ACC112 (cell line): ENCODE data around the gene ZC3H10.

ENCODE experiments used
- H2AFZ ChIP-seq: fragments of 200-600 bp; sonication (generic); one replicate; pipeline ENCODE4 v1.6.0; 2017; ENCODE audit warnings: antibody characterized with exemption, low read length; ENCODE audit not compliant: unreplicated experiment
- H3K27ac ChIP-seq: fragments of 200-600 bp; sonication (generic); 2 replicates; pipeline ENCODE4 v1.5.1; 2014; ENCODE audit warnings: low read depth, mild to moderate bottlenecking, antibody characterized with exemption, low read length, moderate library complexity
- H3K27me3 ChIP-seq: fragments of 200-600 bp; sonication (generic); 2 replicates; pipeline ENCODE4 v1.6.1; 2014; ENCODE audit warnings: mild to moderate bottlenecking, antibody characterized with exemption, low read length, moderate library complexity, mixed read lengths; ENCODE audit not compliant: insufficient read depth
- H3K36me3 ChIP-seq: fragments of 200-600 bp; sonication (generic); 2 replicates; pipeline ENCODE4 v1.6.1; 2016; ENCODE audit warnings: mild to moderate bottlenecking, antibody characterized with exemption, low read length, moderate library complexity, mixed read lengths; ENCODE audit not compliant: insufficient read depth
- H3K4me1 ChIP-seq: fragments of 200-600 bp; sonication (generic); one replicate; pipeline ENCODE4 v1.6.1; 2016; ENCODE audit warnings: low read length, mixed read lengths; ENCODE audit not compliant: insufficient read depth, unreplicated experiment, control insufficient read depth
- H3K4me3 ChIP-seq: fragments of 200-600 bp; sonication (generic); 2 replicates; pipeline ENCODE4 v1.5.1; 2014; ENCODE audit warnings: mild to moderate bottlenecking, low read depth, low read length
- H3K79me2 ChIP-seq: fragments of 200-600 bp; sonication (generic); one replicate; pipeline ENCODE4 v1.6.0; 2016; ENCODE audit warnings: low read length; ENCODE audit not compliant: control insufficient read depth, unreplicated experiment, insufficient read depth

ZC3H10 gene

DNA sequence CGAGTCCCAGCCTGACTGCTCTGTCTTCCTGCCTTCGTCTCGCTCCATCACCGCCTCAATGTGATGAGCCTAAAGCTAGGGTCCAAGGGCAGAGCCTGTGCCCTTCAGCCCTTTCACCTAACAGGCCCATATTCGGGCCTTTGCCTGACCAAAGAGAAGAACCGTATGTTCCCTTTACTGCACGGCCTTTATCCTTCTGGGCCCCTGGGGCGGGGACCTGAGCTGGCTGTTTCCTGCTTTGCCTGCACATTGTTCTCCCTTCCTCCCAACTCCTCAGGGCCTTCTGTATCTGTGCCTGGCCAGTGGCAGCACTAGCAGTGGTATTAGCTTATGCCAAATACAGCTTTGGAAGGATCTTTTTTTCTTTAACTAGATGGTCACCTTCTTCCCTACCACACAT lies 25.8 kb downstream of the ZC3H10 start:
- no peaks in the 10 kb centered on the region for H3K27me3 ChIP-seq
- no peak overlapping the region for H3K4me3 ChIP-seq
- H3K27ac ChIP-seq: no peak overlapping the region
- H3K79me2 ChIP-seq: no peaks in the 10 kb centered on the region
- peaks cover 11% of the 10 kb centered on the region; the same call in 1 of the 2 replicates for H3K36me3 ChIP-seq
- peaks cover 6% of the 10 kb centered on the region for H3K4me1 ChIP-seq
- H2AFZ ChIP-seq: no peak overlapping the region

DNA sequence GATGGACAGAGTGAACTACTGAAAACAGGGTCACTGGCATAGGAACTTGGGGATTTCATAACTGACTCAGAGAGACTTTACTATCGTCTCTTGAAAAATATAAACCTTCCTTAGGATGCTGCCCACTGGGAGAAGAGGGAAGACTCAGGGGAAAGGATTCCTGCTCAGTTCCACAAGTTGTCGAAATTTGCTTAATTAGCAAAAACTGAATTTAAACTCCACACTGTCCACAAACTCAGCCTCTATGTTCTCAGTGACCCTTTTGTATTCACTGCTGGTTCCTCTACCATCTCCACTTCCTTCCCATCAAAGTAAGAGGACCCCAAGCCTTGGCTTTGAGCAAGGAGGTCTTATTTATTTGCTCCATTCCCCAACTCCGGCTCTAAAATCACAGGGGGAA lies 27.2 kb downstream of the ZC3H10 start:
- Histone ChIP-seq H3K36me3 (peaks cover 11% of the 10 kb centered on the region; the same call in 1 of the 2 replicates), H3K27ac (no peak overlapping the region), H2AFZ (no peak overlapping the region), H3K4me1 (peaks cover 8% of the 10 kb centered on the region), H3K79me2 (no peaks in the 10 kb centered on the region), H3K27me3 (no peaks in the 10 kb centered on the region), H3K4me3 (no peak overlapping the region)

DNA sequence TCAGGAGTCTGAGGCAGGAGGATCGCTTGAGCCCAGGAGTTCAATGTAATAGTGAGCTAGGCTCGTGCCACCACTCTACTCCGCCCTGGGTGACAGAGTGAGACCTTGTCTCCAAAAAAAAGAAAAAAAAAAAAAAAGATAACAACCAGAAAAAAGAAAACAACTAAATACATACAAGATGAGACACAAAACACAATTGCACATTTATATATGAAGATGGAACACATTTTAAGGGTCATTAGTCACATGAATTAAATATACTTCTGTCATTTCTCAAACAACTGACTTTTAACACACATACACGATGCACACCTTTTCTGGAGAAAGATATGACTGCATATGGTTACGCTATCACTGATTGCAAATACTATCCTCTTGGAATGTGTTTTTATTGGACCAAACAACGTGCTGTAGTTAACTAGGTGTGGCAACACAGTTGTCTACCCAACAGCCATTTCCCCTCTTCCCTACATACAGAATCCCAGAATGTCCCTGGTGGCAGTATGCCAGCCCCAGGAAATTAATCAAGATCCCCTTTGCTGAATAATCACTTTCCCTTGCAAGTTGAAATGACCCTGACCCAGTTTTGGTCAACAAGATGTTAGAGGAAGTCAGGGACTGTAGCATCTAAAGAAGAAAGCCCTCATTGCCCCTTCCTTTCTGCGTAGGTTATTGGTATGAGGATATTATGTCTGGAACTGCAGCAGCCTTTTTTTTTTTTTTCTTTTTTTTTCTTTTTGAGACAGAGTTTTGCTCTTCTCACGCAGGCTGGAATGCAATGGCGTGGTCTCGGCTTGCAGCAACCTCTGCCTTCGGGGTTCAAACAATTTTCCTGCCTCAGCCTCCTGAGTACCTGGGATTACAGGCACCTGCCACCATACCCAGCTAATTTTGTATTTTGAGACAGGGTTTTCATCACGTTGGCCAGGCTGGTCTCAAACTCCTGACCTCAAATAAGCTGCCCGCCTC lies 28.7 kb downstream of the ZC3H10 start:
- Histone ChIP-seq H3K27ac (no peak overlapping the region), H3K4me3 (no peak overlapping the region), H3K79me2 (peaks cover 3% of the 10 kb centered on the region), H3K4me1 (peaks cover 21% of the 10 kb centered on the region), H2AFZ (no peak overlapping the region), H3K36me3 (0 out of 2 replicates have a peak, but pooled peaks cover 6% of the 10 kb centered on the region), H3K27me3 (no peaks in the 10 kb centered on the region)

DNA sequence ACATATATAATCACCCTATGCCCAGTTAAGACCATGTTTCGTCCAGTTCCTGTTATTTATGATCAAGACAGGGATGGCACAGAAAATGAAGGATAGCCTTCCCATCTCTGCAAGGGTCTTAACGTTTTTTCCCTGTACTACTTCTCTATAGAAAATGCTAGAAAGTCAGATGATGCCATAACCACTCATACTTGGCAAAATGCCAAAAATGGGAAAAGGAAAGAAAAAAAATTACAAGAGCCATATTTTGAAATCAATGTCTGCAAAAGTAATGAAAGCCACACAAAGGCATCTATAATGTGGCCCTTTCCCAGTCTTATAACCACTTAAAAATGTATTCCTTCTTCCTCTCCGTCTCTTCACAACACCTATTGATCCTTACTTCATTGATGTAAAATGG lies 32.5 kb downstream of the ZC3H10 start:
- peaks cover 31% of the 10 kb centered on the region for H3K4me1 ChIP-seq
- H2AFZ ChIP-seq: no peak overlapping the region
- 0 out of 2 replicates have a peak overlapping the region, but pooled peaks have one; percentile 0 for H3K27ac ChIP-seq
- H3K27me3 ChIP-seq: no peaks in the 10 kb centered on the region
- H3K36me3 ChIP-seq: no peaks in the 10 kb centered on the region; the same call in 1 of the 2 replicates
- peaks cover 3% of the 10 kb centered on the region for H3K79me2 ChIP-seq
- no peak overlapping the region for H3K4me3 ChIP-seq

GRCh38 chr12:56151672-56152131 lies 33.6 kb downstream of the ZC3H10 start:
- no peaks in the 10 kb centered on the region for H3K27me3 ChIP-seq
- peaks cover 28% of the 10 kb centered on the region for H3K4me1 ChIP-seq
- H3K79me2 ChIP-seq: peaks cover 3% of the 10 kb centered on the region
- peak overlapping the region; percentile 93 for H2AFZ ChIP-seq
- peak overlapping the region; percentile 56 for H3K27ac ChIP-seq
- peak overlapping the region; percentile 83 for H3K4me3 ChIP-seq
- H3K36me3 ChIP-seq: no peaks in the 10 kb centered on the region; the same call in 1 of the 2 replicates

- H3K27ac ChIP-seq: peak within 1 kb of the TSS; percentile 56
Measured at GRCh38 chr12:56152132-56152755, 34.2 kb downstream of the ZC3H10 start, which contains the start of gene MYL6B. MYL6B (plus strand) TSS chr12:56152587; CDS start chr12:56153919, 1,332 bp downstream.

DNA sequence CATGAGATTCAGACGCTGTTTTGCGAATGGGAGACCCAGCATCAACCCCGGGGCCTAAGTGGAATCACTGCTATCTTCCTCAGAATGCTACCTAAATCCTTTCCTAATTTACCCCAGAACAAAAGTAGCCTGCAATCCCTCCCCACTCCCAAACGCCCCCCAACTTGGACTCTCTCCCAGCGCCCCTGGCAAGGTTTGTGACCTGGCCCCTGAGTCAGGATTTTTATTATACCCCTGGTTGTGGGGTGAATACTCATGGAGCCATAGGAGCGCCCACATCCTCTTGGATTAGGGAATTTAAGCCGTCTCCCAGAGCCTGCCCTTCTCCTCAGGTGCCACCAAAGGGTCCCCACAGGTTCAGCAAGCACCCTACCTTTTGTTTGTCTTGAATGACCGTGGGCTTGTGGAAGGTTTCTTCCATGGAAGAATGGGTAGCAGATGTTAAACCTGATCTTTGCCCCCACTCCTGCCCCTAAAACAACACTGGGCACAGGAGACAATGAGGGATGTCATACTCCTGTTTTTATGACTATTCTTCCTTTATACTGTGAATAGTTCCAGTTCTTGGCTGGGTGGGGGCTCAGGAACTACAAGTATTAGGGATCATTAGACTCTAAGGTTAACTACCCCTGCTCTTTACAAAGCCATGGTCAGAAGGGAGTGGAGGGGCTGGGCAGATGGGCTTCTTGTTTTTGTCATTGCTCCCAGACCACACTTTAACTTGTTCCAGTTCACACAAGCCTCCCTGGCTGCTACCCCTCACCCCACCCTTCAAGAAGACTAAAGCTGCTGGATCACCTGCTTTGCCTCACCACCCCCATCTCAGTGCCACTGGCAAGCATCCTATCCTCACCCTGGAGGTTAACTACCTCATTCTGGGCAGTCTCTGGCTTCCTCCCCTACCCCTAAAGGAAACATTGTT lies 35.0 kb downstream of the ZC3H10 start:
- Histone ChIP-seq H3K36me3 (no peaks in the 10 kb centered on the region; the same call in 1 of the 2 replicates), H3K79me2 (peaks cover 3% of the 10 kb centered on the region), H2AFZ (peak overlapping the region; percentile 66), H3K27ac (no peak overlapping the region), H3K27me3 (no peaks in the 10 kb centered on the region), H3K4me1 (peaks cover 25% of the 10 kb centered on the region), H3K4me3 (peak overlapping the region; percentile 83)

More at GRCh38 chr12:56152132-56152755, 34.2 kb downstream of the ZC3H10 start, which contains the start of gene MYL6B:
- Histone ChIP-seq H3K4me1 (peaks cover 25% of the 10 kb centered on the region), H3K4me3 (peak within 1 kb of the TSS; percentile 83), H3K27me3 (no peaks in the 10 kb centered on the region), H3K36me3 (no peaks in the 10 kb centered on the region; the same call in 1 of the 2 replicates), H2AFZ (peak within 1 kb of the TSS; percentile 93), H3K79me2 (peaks cover 3% of the 10 kb centered on the region)

GRCh38 chr12:56153678-56154065 lies 35.6 kb downstream of the ZC3H10 start:
- H3K79me2 ChIP-seq: peaks cover 7% of the 10 kb centered on the region
- no peaks in the 10 kb centered on the region; the same call in 1 of the 2 replicates for H3K36me3 ChIP-seq
- no peak overlapping the region for H3K27ac ChIP-seq
- peak overlapping the region; percentile 83 for H3K4me3 ChIP-seq
- H3K27me3 ChIP-seq: no peaks in the 10 kb centered on the region
- H2AFZ ChIP-seq: no peak overlapping the region
- peaks cover 25% of the 10 kb centered on the region for H3K4me1 ChIP-seq

- no peak overlapping the region for H2AFZ ChIP-seq
- H3K27ac ChIP-seq: no peak overlapping the region
- peaks cover 14% of the 10 kb centered on the region for H3K79me2 ChIP-seq
- no peak overlapping the region for H3K4me3 ChIP-seq
- peaks cover 2% of the 10 kb centered on the region; the same call in 1 of the 2 replicates for H3K36me3 ChIP-seq
- H3K27me3 ChIP-seq: no peaks in the 10 kb centered on the region
- H3K4me1 ChIP-seq: peaks cover 25% of the 10 kb centered on the region
Measured at GRCh38 chr12:56154246-56154771, 36.2 kb downstream of the ZC3H10 start.
